HepG2 (cell line): Measurements from ENCODE around the gene ZBTB22. TPM values are rescaled to one million over a fixed set of nuclear protein-coding genes. Genes with fewer than 3 reads are reported as not detected.
A peak's percentile ranks its signal among the peaks of the same experiment; 100 is the strongest.

Experiments
- AGO2 ChIP-seq: fragments of 200-400 bp; formaldehyde crosslinking; optimal IDR thresholded peaks from 2 replicates; pipeline ENCODE3; 2017; ENCODE audit warnings: mild to moderate bottlenecking, low read depth, low read length, moderate library complexity
- GPBP1L1 ChIP-seq: sonication (generic); formaldehyde crosslinking; IDR thresholded peaks from 2 replicates; pipeline ENCODE4 v1.5.0; 2020; ENCODE audit warnings: mild to moderate bottlenecking, missing genetic modification reagents
- LCORL ChIP-seq, 2 experiments: fragments of 450-650 bp in 1 of 2; sonication (generic) in 1 of 2; formaldehyde crosslinking in 1 of 2; IDR thresholded peaks; 2 replicates each; pipeline versions ENCODE4 v1.5.0 to v1.6.1; 2017 to 2020; ENCODE audit warnings: antibody characterized with exemption in 1 of 2, missing genetic modification reagents in 1 of 2
- MAFK ChIP-seq, 2 experiments: IDR thresholded peaks in 1 of 2; conservative IDR thresholded peaks in 1 of 2; 2 replicates each; pipeline ENCODE4 v1.6.1; 2011; ENCODE audit warnings: improper control_type of control experiment in 2 of 2, low read length in 2 of 2
- NFKBIZ ChIP-seq: IDR thresholded peaks from 2 replicates; pipeline ENCODE4 v1.6.1; 2018; ENCODE audit warnings: missing genetic modification reagents, missing compliant biosample characterization
- PATZ1 ChIP-seq: sonication (generic); formaldehyde crosslinking; IDR thresholded peaks from 2 replicates; pipeline ENCODE4 v1.4.0; 2020; ENCODE audit warnings: missing genetic modification reagents
- ZMYM2 ChIP-seq: sonication (generic); formaldehyde crosslinking; IDR thresholded peaks from 2 replicates; pipeline ENCODE4 v1.8.0; 2022; ENCODE audit warnings: mild to moderate bottlenecking, missing genetic modification reagents
- ZNF205 ChIP-seq: IDR thresholded peaks from 2 replicates; pipeline ENCODE4 v1.6.1; 2018; ENCODE audit warnings: missing biosample characterization, missing genetic modification reagents
- ZNF296 ChIP-seq: sonication (generic); formaldehyde crosslinking; conservative IDR thresholded peaks from 2 replicates; pipeline ENCODE4 v1.5.0; 2020; ENCODE audit warnings: mild to moderate bottlenecking, missing genetic modification reagents
- ZNF382 ChIP-seq: sonication (generic); formaldehyde crosslinking; IDR thresholded peaks from 2 replicates; pipeline ENCODE4 v1.5.0; 2020; ENCODE audit warnings: missing genetic modification reagents, mild to moderate bottlenecking, borderline replicate concordance
- ZNF451 ChIP-seq: sonication (generic); formaldehyde crosslinking; IDR thresholded peaks from 2 replicates; pipeline ENCODE4 v1.5.0; 2020; ENCODE audit warnings: mild to moderate bottlenecking, missing genetic modification reagents
- ZNF552 ChIP-seq: sonication (generic); formaldehyde crosslinking; IDR thresholded peaks from 2 replicates; pipeline ENCODE4 v1.9.0; 2022; ENCODE audit warnings: missing genetic modification reagents, mild to moderate bottlenecking, borderline replicate concordance
- ZNF589 ChIP-seq: sonication (generic); formaldehyde crosslinking; conservative IDR thresholded peaks from 2 replicates; pipeline ENCODE4 v1.8.0; 2022; ENCODE audit warnings: mild to moderate bottlenecking, moderate library complexity, missing genetic modification reagents
- ZNF782 ChIP-seq: sonication (generic); formaldehyde crosslinking; IDR thresholded peaks from 2 replicates; pipeline ENCODE4 v1.4.0; 2020; ENCODE audit warnings: missing genetic modification reagents, mild to moderate bottlenecking, borderline replicate concordance
- ZNF792 ChIP-seq: IDR thresholded peaks from 2 replicates; pipeline ENCODE4 v1.6.1; 2016
- polyA plus RNA-seq, 8 experiments: library from polyadenylated mRNA; depleted of rRNA in 3 of 8; stranded (reverse) in 7 of 8; unstranded in 1 of 8; fragments of >200 nt; fragmentation: Illumina TruSeq in 4 of 8; extraction: Trizol in 4 of 8; gene quantifications; 2 replicates each; pipeline versions ENCODE4 v1.2.1 to v1.2.3, GENCODE V29; 2011 to 2016; ENCODE audit warnings: low read depth in 4 of 8, missing spikeins in 1 of 8, mixed read lengths in 1 of 8; ENCODE audit not compliant: insufficient read depth in 1 of 8
- total RNA-seq, 5 experiments: library from RNA; depleted of rRNA; stranded (reverse); fragments of >200 nt; fragmentation: Illumina TruSeq; extraction: Trizol; gene quantifications; 2 replicates each; pipeline ENCODE4 v1.2.3, GENCODE V29; 2016; ENCODE audit warnings: low read depth in 1 of 5
- TF ChIP-seq, protein P1 (sequence below): sonication (generic); formaldehyde crosslinking; IDR thresholded peaks from 2 replicates; pipeline ENCODE4 v1.4.0; 2020; ENCODE audit warnings: mild to moderate bottlenecking, missing genetic modification reagents, borderline replicate concordance

The ZBTB22 gene
- total and polyA plus RNA-seq, 2 of the 13 experiments (the other 11 are each of a cell fraction or from before 2014, with no cell fraction given), result 8.0 to 10.6 TPM

DNA sequence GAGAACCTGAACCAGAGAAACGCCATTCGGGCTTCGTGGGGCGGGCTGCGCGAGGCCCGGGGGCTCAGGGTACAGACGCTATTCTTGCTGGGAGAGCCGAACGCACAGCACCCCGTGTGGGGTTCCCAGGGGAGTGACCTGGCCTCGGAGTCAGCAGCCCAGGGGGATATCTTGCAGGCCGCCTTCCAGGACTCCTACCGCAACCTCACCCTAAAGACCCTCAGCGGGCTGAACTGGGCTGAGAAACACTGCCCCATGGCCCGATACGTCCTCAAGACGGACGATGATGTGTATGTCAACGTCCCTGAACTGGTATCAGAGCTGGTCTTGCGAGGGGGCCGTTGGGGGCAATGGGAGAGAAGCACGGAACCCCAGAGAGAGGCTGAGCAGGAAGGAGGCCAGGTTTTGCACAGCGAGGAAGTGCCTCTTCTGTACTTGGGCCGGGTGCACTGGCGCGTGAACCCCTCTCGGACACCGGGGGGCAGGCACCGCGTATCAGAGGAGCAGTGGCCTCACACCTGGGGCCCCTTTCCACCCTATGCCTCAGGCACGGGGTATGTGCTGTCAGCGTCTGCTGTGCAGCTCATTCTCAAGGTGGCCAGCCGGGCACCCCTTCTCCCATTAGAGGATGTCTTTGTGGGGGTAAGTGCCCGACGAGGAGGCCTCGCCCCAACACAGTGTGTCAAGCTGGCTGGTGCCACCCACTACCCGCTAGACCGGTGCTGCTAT is 39.7 kb downstream of the ZBTB22 start (continued):
- TF ChIP-seq PATZ1 (CRISPR knock-in tag), result peak; percentile 11; the same call in 1 of the 2 replicates
- no peak for TF ChIP-seq LCORL (IDR thresholded peaks at IDR 0.05)
- no peak for TF ChIP-seq LCORL (CRISPR knock-in tag; IDR thresholded peaks at IDR 0.05)
- no peak for TF ChIP-seq ZNF552 (CRISPR knock-in tag)
- TF ChIP-seq GPBP1L1 (CRISPR knock-in tag), result no peak
- TF ChIP-seq, protein P1, sequence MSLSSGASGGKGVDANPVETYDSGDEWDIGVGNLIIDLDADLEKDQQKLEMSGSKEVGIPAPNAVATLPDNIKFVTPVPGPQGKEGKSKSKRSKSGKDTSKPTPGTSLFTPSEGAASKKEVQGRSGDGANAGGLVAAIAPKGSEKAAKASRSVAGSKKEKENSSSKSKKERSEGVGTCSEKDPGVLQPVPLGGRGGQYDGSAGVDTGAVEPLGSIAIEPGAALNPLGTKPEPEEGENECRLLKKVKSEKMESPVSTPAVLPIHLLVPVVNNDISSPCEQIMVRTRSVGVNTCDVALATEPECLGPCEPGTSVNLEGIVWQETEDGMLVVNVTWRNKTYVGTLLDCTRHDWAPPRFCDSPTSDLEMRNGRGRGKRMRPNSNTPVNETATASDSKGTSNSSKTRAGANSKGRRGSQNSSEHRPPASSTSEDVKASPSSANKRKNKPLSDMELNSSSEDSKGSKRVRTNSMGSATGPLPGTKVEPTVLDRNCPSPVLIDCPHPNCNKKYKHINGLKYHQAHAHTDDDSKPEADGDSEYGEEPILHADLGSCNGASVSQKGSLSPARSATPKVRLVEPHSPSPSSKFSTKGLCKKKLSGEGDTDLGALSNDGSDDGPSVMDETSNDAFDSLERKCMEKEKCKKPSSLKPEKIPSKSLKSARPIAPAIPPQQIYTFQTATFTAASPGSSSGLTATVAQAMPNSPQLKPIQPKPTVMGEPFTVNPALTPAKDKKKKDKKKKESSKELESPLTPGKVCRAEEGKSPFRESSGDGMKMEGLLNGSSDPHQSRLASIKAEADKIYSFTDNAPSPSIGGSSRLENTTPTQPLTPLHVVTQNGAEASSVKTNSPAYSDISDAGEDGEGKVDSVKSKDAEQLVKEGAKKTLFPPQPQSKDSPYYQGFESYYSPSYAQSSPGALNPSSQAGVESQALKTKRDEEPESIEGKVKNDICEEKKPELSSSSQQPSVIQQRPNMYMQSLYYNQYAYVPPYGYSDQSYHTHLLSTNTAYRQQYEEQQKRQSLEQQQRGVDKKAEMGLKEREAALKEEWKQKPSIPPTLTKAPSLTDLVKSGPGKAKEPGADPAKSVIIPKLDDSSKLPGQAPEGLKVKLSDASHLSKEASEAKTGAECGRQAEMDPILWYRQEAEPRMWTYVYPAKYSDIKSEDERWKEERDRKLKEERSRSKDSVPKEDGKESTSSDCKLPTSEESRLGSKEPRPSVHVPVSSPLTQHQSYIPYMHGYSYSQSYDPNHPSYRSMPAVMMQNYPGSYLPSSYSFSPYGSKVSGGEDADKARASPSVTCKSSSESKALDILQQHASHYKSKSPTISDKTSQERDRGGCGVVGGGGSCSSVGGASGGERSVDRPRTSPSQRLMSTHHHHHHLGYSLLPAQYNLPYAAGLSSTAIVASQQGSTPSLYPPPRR (CRISPR knock-in tag), result no peak
- no peak for TF ChIP-seq ZNF205 (CRISPR knock-in tag)
- TF ChIP-seq MAFK (conservative IDR thresholded peaks at IDR 0.05 in 1 of 2, IDR thresholded peaks at IDR 0.05 in 1 of 2; ENCODE audit: low read length in 2 of 2), result no peak
- TF ChIP-seq ZNF451 (CRISPR knock-in tag), result 0 out of 2 replicates have a peak, but pooled peaks have one; percentile 28
- TF ChIP-seq ZNF792 (CRISPR knock-in tag), result no peak
- 0 out of 2 replicates have a peak, but pooled peaks have one; percentile 27 for TF ChIP-seq ZNF296
- TF ChIP-seq ZNF782, result no peak
- TF ChIP-seq AGO2, result no peak
- TF ChIP-seq ZNF589 (CRISPR knock-in tag), result no peak
- no peak for TF ChIP-seq ZNF382
- TF ChIP-seq ZMYM2 (CRISPR knock-in tag), result no peak
- no peak for TF ChIP-seq NFKBIZ
